Endometrial microvascular endothelial cells (primary cell): Measurements from ENCODE around the gene WDFY3. TPM values are rescaled to one million over a fixed set of nuclear protein-coding genes. Genes with fewer than 3 reads are reported as not detected.

Experiments used
- in situ Hi-C: cut with HindIII; loops from 2 replicates; pipeline ENCODE4 v1.10.0; 2017; ENCODE audit warnings: low sequenced_read_pairs, low pct_unique_long_range_greater_than_20kb; ENCODE audit errors: inconsistent ontology term
- total RNA-seq: library from RNA; depleted of rRNA; stranded (reverse); fragments of >200 nt; gene quantifications from one replicate; pipeline ENCODE4 v1.2.3, GENCODE V29; 2015; ENCODE audit errors: inconsistent ontology term

Gene WDFY3, protein sequence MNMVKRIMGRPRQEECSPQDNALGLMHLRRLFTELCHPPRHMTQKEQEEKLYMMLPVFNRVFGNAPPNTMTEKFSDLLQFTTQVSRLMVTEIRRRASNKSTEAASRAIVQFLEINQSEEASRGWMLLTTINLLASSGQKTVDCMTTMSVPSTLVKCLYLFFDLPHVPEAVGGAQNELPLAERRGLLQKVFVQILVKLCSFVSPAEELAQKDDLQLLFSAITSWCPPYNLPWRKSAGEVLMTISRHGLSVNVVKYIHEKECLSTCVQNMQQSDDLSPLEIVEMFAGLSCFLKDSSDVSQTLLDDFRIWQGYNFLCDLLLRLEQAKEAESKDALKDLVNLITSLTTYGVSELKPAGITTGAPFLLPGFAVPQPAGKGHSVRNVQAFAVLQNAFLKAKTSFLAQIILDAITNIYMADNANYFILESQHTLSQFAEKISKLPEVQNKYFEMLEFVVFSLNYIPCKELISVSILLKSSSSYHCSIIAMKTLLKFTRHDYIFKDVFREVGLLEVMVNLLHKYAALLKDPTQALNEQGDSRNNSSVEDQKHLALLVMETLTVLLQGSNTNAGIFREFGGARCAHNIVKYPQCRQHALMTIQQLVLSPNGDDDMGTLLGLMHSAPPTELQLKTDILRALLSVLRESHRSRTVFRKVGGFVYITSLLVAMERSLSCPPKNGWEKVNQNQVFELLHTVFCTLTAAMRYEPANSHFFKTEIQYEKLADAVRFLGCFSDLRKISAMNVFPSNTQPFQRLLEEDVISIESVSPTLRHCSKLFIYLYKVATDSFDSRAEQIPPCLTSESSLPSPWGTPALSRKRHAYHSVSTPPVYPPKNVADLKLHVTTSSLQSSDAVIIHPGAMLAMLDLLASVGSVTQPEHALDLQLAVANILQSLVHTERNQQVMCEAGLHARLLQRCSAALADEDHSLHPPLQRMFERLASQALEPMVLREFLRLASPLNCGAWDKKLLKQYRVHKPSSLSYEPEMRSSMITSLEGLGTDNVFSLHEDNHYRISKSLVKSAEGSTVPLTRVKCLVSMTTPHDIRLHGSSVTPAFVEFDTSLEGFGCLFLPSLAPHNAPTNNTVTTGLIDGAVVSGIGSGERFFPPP (N-terminal part only)
- 83.7 TPM for total RNA-seq

DNA sequence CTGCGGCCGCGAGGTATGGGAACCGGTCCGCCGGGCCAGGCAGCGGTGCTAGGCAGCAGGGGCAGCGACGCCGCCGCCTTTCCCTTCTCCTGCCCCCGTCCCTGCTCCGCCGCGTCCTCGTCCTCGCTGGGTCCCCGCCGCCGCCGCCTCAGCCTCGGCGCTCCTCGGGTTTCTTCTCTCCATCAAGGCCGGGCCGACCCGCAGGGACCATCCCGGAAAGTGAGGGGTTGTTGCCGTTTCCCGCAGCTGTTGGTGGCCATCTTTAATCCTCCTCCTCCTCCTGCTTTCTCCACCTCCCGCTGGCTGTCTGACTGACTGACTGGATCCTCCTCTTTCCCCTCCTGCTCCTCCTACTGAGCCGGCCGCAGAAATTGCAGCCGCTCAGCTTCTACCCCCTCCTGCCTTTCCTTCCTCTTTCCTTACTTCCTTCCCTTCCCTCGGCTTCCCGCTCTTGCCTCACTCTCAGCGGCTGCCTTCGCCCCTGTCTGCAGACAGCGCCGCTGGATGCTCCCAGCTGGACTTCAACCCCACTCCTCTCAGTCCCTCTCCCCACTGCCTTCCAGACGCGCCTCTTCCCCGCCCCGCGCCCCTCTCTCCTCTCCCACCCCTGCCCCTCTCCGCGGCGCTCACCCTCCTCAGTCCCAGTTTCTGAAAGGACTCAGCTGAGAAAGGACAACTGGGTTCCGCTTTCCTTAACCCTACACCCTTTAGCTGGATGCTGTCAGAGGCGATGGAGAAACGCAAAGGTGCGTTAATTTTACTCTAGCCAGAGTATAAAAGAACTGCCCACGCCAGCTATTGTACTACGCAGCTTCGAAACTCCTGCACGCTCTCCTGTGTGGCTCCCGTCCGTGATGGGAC, at the start of gene WDFY3:
Gene WDFY3, minus strand, starts transcription at position 309 of the 861 bp plus-strand sequence. CDS start 106,099 bp downstream, outside the sequence.
- in situ Hi-C loops = no loop called here

DNA sequence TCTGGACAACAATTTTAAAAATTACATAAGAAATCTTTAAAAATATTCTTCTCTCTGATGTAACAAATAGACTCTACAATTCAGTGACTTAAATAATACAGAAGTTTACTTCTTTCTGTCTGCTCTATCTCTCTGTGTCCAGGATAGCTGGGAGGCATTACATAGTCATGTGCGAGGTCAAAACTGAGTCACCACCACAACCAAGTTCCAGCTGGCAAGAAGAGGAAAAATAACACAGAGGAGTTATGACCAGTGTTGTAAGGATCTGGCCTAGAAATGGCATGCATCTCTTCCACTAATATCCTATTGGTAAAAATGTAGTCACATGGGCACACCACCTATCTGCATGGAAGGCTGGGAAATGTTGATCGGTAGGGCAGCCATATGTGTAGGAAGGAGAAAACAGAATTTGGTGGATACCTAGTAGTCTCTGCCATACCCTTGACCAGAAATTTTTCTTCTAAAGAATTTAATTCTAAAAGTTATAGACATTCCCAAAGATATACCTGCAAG, 39.4 kb upstream of the WDFY3 start:
- in situ Hi-C loops = no loop called here

DNA sequence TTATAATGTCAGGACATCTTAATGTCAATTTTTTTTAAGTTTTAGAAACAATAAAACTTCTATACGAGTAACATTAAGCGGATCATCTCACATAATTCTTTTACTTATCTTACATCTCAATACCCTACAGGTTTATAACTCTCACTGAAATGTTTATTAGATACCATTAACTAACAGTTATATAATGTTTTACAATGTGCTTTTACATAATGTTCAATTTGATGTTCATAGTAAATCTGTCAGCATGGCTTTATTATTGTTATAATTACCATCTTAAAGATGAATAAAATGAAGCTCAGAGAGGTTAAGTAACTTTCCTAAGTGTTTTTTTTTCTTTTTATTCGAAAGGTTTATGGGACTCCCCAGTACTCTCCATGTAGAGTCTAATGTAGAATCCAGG, 33.9 kb upstream of the WDFY3 start:
- in situ Hi-C loops = no loop called here

DNA sequence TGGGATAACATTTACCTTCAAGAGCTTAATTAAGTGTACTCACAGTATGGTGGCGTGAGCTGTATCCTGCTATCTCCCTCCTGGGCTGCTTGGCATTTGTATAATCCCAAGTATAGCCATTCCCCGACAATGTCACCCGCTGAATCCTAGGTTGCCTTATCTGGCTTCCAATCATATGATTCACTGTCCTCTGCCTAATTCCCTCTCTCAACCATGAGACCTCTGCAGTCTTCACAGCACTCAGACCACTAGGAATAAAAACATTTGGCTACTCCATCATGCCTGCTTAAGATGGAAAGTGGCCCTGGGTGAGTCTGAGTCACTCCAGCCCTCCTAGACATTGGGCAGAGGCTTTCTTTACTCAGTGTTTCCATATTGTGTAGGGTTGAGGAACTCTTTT, 28.9 kb upstream of the WDFY3 start:
- in situ Hi-C loops = no loop called here

DNA sequence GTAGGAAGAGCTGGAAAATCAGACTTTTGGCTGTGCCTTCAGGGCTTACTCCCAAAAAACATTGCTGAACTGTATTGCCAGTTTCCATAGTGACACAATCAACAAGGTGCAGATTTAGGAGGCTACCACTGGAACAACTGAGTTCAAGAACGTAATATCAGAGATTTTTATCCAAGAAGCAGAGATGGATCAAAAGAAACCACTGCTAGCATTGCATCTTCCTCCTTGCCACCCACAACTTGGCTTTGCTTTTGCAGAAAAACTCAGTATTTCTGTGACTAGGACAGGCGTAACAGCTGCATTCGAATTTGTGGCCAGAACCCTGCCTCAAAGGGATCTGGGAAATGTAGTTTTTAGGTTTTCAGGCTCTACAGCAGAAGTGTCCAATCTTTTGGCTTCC, 27.8 kb upstream of the WDFY3 start:
- in situ Hi-C loops = no loop called here

DNA sequence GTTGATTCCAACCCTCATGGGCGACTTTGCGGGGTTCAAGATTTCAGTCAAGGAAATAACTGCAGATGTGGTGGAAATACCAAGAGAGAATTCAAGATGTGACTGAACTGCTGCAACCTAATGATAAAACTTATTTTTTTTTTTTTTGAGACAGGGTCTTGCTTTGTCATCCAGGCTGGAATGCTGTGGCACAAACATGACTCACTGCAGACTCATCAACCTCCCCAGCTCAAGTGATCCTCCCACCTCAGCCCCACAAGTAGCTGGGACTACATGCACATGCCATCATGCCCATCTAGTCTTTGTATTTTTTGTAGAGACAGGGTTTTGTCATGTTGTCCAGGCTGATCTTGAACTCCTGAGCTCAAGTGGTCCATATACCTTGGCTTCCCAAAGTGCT, 19.5 kb upstream of the WDFY3 start:
- in situ Hi-C loops = no loop called here

DNA sequence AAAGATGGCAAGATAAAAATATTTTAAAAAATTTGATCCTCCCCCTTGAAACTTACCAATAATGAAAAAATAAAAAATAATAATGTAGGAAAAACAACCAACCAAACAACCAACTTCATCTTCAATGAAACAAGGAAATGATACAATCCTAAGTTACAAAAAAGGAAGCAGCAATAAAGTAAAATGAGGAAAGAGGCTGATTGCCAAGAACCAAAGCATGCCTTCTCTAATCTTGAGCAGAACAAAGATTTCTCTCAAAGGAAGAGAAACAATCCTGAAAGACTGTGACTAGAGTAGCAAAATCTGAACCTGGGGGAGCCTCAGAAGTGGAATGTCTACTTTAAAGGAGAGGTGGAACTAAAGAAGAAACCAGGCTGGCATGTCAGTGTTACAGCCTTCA, 10.9 kb upstream of the WDFY3 start:
- in situ Hi-C loops = loop anchor here (10.0 kb wide), 1 partner anchor 233 kb away; no protein-coding TSS in a partner anchor

DNA sequence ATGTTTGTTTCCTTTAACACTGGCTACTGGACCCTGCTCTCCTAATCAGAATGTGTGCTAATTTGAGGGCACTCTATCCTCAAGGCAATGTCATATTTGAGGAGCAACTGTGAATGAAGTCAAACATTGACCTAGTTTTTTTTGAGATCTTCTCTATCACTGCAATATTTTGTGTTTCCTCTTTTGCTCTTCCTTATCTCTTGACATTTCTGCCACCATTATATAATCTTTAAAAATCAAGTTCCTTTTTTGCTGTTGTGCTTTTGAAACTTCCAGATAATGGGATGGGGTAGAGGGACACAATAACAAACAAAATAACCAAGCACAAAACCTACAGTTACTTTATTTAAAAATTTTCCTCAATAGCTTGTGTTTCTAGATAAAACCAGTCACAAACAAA, 7.4 kb upstream of the WDFY3 start:
- in situ Hi-C loops = loop anchor here (10.0 kb wide), 1 partner anchor 229 kb away; no protein-coding TSS in a partner anchor

DNA sequence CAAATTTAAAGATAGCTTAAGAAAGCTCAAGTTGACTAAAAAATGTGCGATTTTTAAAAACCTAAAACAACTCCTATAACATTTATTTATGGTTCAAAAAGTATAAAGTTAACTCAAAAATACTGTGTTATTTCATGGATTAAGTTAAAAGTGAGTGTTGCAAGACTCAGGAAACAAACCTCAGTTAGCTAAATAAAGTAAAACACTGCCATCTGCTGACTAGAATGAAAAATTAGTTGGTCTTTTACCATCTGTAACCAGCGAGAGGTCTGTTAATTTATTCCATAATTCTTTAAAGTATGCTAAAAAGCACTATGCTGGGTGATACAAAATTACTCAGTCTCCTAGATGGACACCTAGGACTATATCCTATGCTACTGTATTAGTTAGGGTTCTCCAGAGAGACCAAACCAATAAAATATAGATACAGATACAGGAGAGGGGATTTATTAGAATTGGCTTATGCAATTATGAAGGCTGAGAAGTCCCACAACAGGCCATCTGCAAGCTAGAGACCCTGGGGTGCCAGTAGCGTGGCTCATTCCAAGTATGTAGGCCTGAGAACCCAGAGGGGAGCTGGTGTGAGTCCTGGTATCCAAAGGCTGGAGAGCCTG, 4.9 kb upstream of the WDFY3 start:
- in situ Hi-C loops = loop anchor here (10.0 kb wide), 1 partner anchor 227 kb away; no protein-coding TSS in a partner anchor

DNA sequence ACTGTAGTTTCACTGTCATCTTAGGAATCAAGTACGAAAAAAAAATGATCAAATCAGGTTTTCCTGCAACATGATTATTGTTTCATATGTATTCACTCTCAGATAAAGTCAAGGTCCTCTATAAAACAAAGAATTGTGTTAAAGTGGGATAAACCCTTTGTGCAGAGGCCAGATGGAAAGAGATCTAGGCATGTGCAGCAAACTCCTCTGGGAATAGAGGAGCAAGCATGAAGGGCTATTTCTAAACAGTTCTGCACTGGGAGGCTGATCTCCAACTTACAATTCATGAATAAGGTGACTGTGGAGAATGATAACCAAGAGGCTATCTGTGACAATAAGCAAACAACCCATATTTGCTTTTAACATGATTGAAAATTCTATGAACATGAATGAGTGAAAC, 2.4 kb upstream of the WDFY3 start:
- in situ Hi-C loops = no loop called here

DNA sequence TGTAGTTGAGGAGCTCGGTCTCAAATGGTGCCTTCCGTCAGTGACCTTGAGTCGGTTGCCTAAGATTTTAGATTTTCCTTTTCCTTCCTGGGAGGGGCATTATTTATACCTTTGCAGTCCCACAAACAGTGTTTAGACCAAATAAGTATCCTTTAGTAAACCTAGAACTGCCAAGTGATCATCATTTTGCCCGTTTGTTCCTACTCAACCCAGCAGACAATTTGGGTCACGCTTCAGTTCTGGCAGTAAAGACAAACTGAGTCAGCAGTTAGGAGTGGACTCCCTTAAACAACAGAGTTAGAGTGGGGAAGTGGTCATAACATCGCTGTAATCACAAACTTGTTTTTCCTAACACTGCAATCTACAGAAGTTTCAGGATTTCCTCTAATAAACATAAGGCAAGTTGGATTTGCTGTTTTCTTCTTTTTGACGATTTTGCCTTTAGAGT, 777 bp upstream of the WDFY3 start:
- in situ Hi-C loops = no loop called here

DNA sequence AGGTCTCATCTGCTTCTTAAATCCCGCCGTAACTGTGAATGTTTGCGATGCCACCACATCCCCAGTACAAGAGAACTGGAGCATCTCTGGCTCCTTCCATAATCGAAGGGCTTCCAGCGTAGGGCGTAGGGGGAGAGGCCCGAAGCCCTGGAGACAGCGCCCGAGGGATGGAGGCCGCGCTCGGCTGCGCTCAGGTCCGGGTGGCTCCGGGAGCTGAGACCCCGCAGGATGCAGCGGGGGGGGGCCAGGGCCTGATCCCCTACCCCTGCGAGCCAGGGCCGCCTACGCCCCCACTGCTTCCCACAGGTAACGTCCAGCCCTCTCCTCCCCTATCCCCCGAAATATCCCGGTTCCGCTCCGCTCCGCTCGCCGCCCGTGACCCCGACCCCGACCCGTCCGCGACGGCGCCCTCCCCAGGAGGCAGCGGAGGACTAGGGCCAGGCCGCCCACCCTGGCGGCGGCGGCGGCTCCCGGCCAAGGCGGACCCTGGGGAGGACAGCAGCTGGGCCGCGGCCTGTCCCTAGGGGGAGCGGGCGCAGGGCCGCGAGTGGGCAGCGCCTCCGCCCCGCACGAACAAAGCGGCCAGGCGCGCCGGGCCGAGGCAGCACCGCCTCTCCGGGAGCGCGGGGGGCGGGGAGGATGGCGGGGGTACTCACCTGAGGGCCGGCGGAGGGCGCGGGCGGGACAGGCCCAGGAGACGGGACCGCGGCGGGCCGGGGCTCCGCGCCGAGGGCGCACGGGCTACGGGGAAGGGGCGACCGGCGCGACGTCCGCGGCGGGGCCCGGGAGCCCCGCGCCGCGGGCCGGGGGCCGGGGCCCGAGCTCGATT, 723 bp downstream of the WDFY3 start:
- in situ Hi-C loops = no loop called here

DNA sequence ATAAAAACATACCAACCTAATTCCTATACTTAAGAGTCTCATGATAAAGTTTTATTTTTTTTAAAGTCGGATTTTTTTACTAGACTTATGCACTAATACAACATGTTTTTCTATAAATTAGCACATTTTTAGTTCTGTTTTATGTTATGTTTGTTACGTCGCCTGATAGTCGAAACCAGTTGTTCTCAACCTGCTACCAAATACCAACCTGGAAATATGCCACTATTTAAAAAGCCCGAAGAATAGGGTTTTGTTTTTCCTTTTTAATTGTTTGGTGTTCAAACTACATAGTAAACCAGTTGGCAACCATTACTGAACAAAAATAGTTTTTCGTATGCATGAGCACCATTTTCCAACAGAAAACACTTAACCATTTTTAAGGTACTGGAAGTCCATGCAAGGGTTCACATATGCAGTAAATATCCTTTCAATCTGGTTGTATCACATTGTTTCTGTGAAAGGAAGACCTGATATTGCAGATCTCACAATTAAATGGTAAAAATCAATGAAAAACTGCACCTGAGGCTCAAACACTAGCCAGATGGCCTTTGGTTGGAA, 1.4 kb downstream of the WDFY3 start:
- in situ Hi-C loops = no loop called here

DNA sequence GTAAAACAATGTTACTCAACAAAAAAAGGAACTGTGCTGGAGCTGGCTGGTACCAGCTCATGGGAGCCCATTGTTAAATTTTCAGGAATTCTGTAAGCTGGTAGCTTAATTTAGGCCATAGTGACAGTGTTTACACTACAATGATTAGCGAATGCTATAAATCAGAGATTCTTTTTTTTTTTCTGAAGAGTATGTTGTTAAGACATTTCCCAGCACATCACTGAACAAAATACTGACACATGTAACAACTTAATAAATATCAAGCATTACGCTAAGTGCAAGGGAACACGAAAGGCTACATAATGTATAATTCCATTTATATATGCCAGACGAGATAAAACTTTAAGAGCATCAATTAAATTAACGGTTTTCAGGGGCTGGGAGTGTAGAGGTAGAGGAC, 4.4 kb downstream of the WDFY3 start:
- in situ Hi-C loops = no loop called here

DNA sequence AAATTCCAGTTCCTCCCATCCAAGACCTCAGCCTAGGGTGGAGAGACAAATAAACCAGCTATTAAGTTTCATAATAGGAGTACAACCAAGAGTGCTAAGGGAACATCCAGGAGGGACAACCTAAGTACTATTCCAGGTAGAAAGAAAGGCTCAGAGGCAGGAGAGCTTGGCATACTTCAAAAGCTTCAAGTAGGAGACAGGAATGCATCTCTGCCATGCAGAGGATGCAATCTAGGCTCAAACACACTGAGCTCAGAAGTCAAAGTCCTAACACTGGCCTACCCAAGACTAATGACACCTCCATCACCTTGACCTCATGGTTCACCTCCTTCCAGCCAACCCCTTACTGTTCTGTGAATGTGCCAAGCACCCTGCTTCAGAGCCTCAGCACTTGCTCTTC, 8.1 kb downstream of the WDFY3 start:
- in situ Hi-C loops = no loop called here

DNA sequence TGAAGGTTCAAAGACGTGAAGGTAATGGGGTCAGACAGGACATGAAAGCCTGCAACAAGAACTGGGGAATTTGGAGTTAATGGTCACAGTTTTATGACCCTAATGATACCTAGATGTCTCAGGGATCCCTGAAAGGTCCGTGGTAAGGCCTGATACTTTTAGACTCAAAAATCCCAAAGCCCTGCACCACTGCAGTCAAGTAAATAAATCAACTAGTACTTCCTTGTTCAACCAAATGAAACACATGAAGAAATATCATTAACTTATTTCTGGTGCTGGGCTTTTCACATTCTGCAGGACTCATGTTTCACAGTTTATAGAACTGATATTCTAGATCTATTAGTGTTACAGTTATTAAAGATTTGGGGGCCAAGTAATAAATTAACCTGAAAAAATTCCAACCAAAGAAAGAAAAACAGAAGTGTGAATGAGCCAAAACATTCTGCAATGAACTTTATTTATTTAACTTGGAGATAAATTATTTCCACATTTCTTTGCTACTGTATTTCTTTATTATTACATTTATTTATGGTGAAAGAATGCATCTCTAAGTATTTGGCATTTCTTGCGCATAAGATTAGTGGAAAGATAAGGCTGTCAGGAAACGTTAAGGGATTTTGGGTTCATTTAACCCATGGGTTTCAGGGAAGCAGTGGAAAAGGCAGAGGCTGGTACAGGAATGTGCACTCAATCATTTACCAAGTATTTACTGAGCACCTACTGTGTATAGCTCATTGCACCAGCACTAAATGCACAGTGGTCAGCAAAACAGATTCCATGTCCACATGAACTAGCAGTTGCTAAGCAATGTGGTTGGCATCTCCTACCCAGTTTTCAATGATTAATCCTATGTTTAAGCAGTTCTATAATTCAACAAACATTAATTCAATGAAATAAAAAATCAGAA, 8.7 kb downstream of the WDFY3 start:
- in situ Hi-C loops = no loop called here
